K562 (cell line): Measurements from ENCODE around the gene SETMAR. TPM values are rescaled to one million over a fixed set of nuclear protein-coding genes. Genes with fewer than 3 reads are reported as not detected.

Source experiments
- ATAC-seq: fragments of 200-7000 bp; cut with Tn5 transposase; 3 replicates; pipeline ENCODE4 v1.9.1; 2020; ENCODE audit warnings: moderate library complexity
- BruUV-seq: library from RNA; stranded (reverse); fragments of 400-500 nt; replicated peaks from 2 replicates; lab custom pipeline; 2021; lab: Mats Ljungman, UMichigan
- CTCF ChIA-PET: fragments of 300-600 bp; formaldehyde crosslinking; extraction: SDS; loops from one replicate; lab custom pipeline; 2021; ENCODE audit warnings: low intra/inter-chr PET ratio; lab: Yijun Ruan, JAX
- POLR2A ChIA-PET: fragments of 300-600, 350-650 bp; sonication (Branson Sonifier 250); formaldehyde crosslinking; extraction: SDS; loops from one replicate; lab custom pipeline; 2021; ENCODE audit warnings: antibody characterized with exemption, inconsistent platforms; lab: Yijun Ruan, JAX
- DNase-seq, 4 experiments: peaks; one replicate each; pipeline versions ENCODE4 v3.0.0 to v3.0.0-alpha.2; 2011 to 2018; ENCODE audit warnings: low spot score in 3 of 4, mixed read lengths in 3 of 4; ENCODE audit errors: extremely low read depth in 1 of 4
- FAIRE-seq: peaks from 2 replicates; lab custom pipeline; 2011; peaks lifted over from hg19 to GRCh38; lab: Jason Lieb, UNC
- H2AFZ ChIP-seq: 2 replicates; pipeline ENCODE4 v1.6.0; 2011; ENCODE audit warnings: low read depth, low read length, control low read depth, inconsistent platforms
- H3K27ac ChIP-seq: fragments of 200-600 bp; 3 replicates; pipeline ENCODE4 v1.8.0; 2011; ENCODE audit warnings: low read depth, mild to moderate bottlenecking, control low read depth, inconsistent platforms, low read length, moderate library complexity, mixed read lengths; ENCODE audit errors: extremely low read depth
- H3K27me3 ChIP-seq, 2 experiments: fragments of 300-600 bp in 1 of 2; 2 replicates in 1 of 2; 3 replicates in 1 of 2; pipeline versions ENCODE4 v1.6.0 to v1.8.0; 2011; ENCODE audit warnings: inconsistent platforms in 2 of 2, low read length in 2 of 2, mild to moderate bottlenecking in 1 of 2, mixed read lengths in 1 of 2, moderate library complexity in 1 of 2; ENCODE audit not compliant: control insufficient read depth in 2 of 2, insufficient read depth in 2 of 2
- H3K36me3 ChIP-seq: fragments of 300-600 bp; 3 replicates; pipeline ENCODE4 v1.8.0; 2011; ENCODE audit warnings: mild to moderate bottlenecking, low read length, inconsistent platforms; ENCODE audit not compliant: control insufficient read depth, insufficient read depth
- H3K4me1 ChIP-seq, 2 experiments: fragments of 200-600 bp in 1 of 2; replicated peaks in 1 of 2; 2 replicates in 1 of 2; 3 replicates in 1 of 2; pipeline versions ENCODE4 v1.5.1 to v1.8.0; 2011; ENCODE audit warnings: inconsistent platforms in 2 of 2, low read length in 2 of 2, mild to moderate bottlenecking in 1 of 2, mixed read lengths in 1 of 2, moderate library complexity in 1 of 2; ENCODE audit not compliant: control insufficient read depth in 2 of 2, insufficient read depth in 2 of 2
- H3K4me2 ChIP-seq: 2 replicates; pipeline ENCODE4 v1.6.1; 2011; ENCODE audit warnings: low read length, control low read depth, inconsistent platforms, mixed read lengths; ENCODE audit not compliant: insufficient read depth
- H3K4me3 ChIP-seq: fragments of 200-600 bp; sonication (generic), shearing (Covaris generic); 2 replicates; pipeline ENCODE4 v1.5.1; 2016; ENCODE audit warnings: control low read depth, inconsistent platforms
- H3K79me2 ChIP-seq: fragments of 200-600 bp; 3 replicates; pipeline ENCODE4 v1.8.0; 2011; ENCODE audit warnings: low read length, inconsistent platforms; ENCODE audit not compliant: control insufficient read depth, insufficient read depth
- H3K9ac ChIP-seq, 2 experiments: 2 replicates each; pipeline versions ENCODE4 v1.6.0 to v1.6.1; 2011; ENCODE audit warnings: low read depth in 2 of 2, low read length in 2 of 2, control low read depth in 1 of 2, inconsistent platforms in 1 of 2, mild to moderate bottlenecking in 1 of 2, mixed read lengths in 1 of 2; ENCODE audit not compliant: insufficient read depth in 1 of 2
- H3K9me1 ChIP-seq: one replicate; pipeline ENCODE4 v1.6.0; 2011; ENCODE audit warnings: inconsistent platforms, mild to moderate bottlenecking, low read length, moderate library complexity; ENCODE audit not compliant: control insufficient read depth, insufficient read depth
- H3K9me3 ChIP-seq: replicated peaks from 2 replicates; pipeline ENCODE4 v1.5.1; 2011; ENCODE audit warnings: low read depth, low read length, inconsistent platforms; ENCODE audit not compliant: control insufficient read depth, insufficient read depth
- H4K20me1 ChIP-seq: replicated peaks from 2 replicates; pipeline ENCODE4 v1.6.1; 2011; ENCODE audit warnings: low read length, inconsistent platforms, mixed read lengths; ENCODE audit not compliant: control insufficient read depth, insufficient read depth
- CHAMP1 ChIP-seq: fragments of 450-650 bp; IDR thresholded peaks from 2 replicates; pipeline ENCODE4 v1.6.1; 2016; ENCODE audit warnings: mild to moderate bottlenecking
- LARP7 ChIP-seq: fragments of 450-650 bp; IDR thresholded peaks from 2 replicates; pipeline ENCODE4 v1.6.1; 2016
- U2AF2 ChIP-seq: fragments of 200-400 bp; formaldehyde crosslinking; optimal IDR thresholded peaks from 2 replicates; pipeline ENCODE3; 2017; ENCODE audit warnings: low read depth, mild to moderate bottlenecking, low read length
- XRCC4 ChIP-seq: IDR thresholded peaks from one replicate; pipeline ENCODE4 v1.6.1; 2011; ENCODE audit not compliant: insufficient read depth, insufficient read length; ENCODE audit errors: extremely low read depth
- ZNF274 ChIP-seq: IDR thresholded peaks from 2 replicates; pipeline ENCODE4 v1.6.1; 2011; ENCODE audit warnings: low read depth, mild to moderate bottlenecking, low read length, moderate library complexity, borderline replicate concordance
- ZNF518B ChIP-seq: fragments of 250-450 bp; sonication (Bioruptor Pico); IDR thresholded peaks from 2 replicates; pipeline ENCODE4 v1.5.0; 2021; ENCODE audit warnings: mild to moderate bottlenecking, moderate library complexity
- WGBS: fragments of 100-300 bp; shearing (Covaris generic); methylation state at CpG from one replicate; pipeline ENCODE4 v1.1.6; 2016; ENCODE audit warnings: low coverage, mixed read lengths; ENCODE audit not compliant: insufficient coverage; ENCODE audit errors: missing lambda C conversion rate; 5-methylcytosine and 5-hydroxymethylcytosine counted together
- in situ Hi-C: fragments of 300-500 bp; cut with MboI; formaldehyde crosslinking; loops from 4 replicates; pipeline ENCODE4 v1.15.0; 2018; ENCODE audit warnings: inconsistent platforms, mixed read lengths
- intact Hi-C: fragments of 100-400 bp; cut with micrococcal nuclease; formaldehyde crosslinking; loops from 2 replicates; pipeline ENCODE4 v1.14.2; 2022
- polyA plus RNA-seq, 8 experiments: library from polyadenylated mRNA; depleted of rRNA in 4 of 8; stranded (reverse) in 5 of 8; unstranded in 3 of 8; fragments of >200 nt; fragmentation: Nextera tagmentation in 2 of 8; fragmentation: Illumina TruSeq in 1 of 8; extraction: Ambion mirVana in 2 of 8; extraction: Trizol in 1 of 8; gene quantifications; 2 replicates each; pipeline versions ENCODE4 v1.2.1 to v1.2.3, GENCODE V29; 2011 to 2014; ENCODE audit warnings: inconsistent platforms in 1 of 8, missing spikeins in 1 of 8
- total RNA-seq, 7 experiments: library from RNA; depleted of rRNA in 6 of 7; stranded (reverse); fragments of >200 nt in 6 of 7; fragmentation: Illumina TruSeq in 2 of 7; extraction: Trizol in 2 of 7; gene quantifications; 2 replicates each; pipeline versions ENCODE4 v1.2.1 to v1.2.3, GENCODE V29; 2011 to 2021; ENCODE audit warnings: low replicate concordance in 1 of 7

Gene SETMAR
- total and polyA plus RNA-seq, 9 of the 15 experiments (the other 6 are each of a cell fraction or from before 2014, with no cell fraction given): 5.5 to 25.1 (median 18.2) TPM

- TF ChIP-seq ZNF518B (CRISPR knock-in tag) (no peak), LARP7 (no peak)
- TF ChIP-seq, all 486 proteins: peak for 6
Measured at GRCh38 chr3:4264040-4264439, 39.1 kb upstream of the SETMAR start (continued).

GRCh38 chr3:4270720-4271119 is 32.4 kb upstream of the SETMAR start:
- Histone ChIP-seq H3K4me2 (no peak overlapping the region), H3K79me2 (no peaks in the 10 kb centered on the region), H3K4me3 (no peak overlapping the region), H3K27me3 (0 out of 5 replicates have a peak, but pooled peaks cover 0 to 3% of the 10 kb centered on the region in 2 experiments), H2AFZ (no peak overlapping the region), H3K9me1 (no peaks in the 10 kb centered on the region), H3K9me3 (no peaks in the 10 kb centered on the region), H3K27ac (no peak overlapping the region), H4K20me1 (no peaks in the 10 kb centered on the region), H3K9ac (no peak overlapping the region), H3K4me1 (no peaks in the 10 kb centered on the region), H3K36me3 (no peaks in the 10 kb centered on the region)
- ATAC-seq (no peak), DNase-seq (no peak), FAIRE-seq (no peak)
- in situ Hi-C loops (no loop called here), intact Hi-C loops (loop anchor here (5.0 kb wide), 2 partner anchors 268 to 1068 kb away; no protein-coding TSS in a partner anchor)
- BruUV-seq: no TSS peak
- POLR2A ChIA-PET: no interaction called here
- 0% methylated on average over 3 of the region's 3 CpGs for WGBS
- CTCF ChIA-PET: no interaction called here
- TF ChIP-seq CHAMP1: no peak
- TF ChIP-seq U2AF2: no peak
- no peak for TF ChIP-seq ZNF274
- TF ChIP-seq XRCC4: no peak
